Stimulated activated CD4-positive, alpha-beta T cell treated with anti-CD3 and anti-CD28 coated beads, Interleukin-12 subunit alpha, Interleukin-12 subunit beta, amount 100 ng/mL, for 24 hours (primary cell): ENCODE results near the gene PCMT1.
"Not testable (repeated sequence)": the region's sequence is repeated elsewhere in the genome, so short reads cannot be mapped to it uniquely, and the experiment has no call there.

Experiments
- DNase-seq, 2 experiments: peaks; one replicate each; pipeline ENCODE4 v3.0.0-alpha.2; 2020; ENCODE audit warnings: low read depth in 2 of 2

Gene PCMT1

GRCh38 chr6:149749594-149750135, at the start of gene PCMT1:
Gene PCMT1, plus strand, starts transcription at chr6:149749741. Its CDS starts 161 bp downstream, at chr6:149749902.
- peak; percentile 81 to 82 for DNase-seq

DNA sequence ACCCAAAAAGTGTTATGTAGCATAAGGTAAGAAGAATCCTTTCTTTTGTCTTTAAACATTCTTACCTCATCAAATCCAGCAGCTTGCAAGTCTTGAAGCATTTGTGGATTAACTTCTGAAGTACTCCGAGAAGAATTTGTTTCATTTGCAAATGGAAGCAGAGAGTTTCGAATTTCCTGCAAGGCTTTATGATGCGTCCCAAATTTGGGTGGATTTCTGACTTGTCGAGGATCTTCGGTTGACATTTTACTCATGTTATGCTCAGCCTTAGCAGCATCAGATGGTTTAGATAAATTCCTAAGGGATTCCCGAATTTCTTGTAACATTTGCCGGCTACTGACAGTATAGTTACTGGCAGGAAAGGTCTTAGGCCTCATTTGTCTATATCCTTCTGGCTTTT, 47.8 kb upstream of the PCMT1 start:
- DNase-seq: no peak

DNA sequence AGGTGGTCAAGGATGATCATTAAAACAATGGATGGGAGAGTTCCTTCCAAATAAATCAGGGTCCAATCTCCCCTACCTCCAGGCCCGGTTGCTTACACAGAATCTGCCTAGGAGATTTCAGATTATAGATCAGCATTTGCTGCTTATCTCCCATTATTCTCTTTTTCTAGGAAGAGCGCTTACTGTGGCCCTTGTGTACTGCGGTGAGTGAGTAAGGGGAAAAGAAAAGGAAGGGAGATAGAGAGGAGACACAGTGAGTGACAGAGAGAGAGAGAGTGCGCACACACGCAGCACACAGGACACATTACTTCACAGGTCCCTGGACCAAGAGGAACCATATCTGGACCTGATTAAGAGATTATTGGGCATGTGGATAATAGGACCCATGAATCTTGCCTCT, 37.8 kb upstream of the PCMT1 start:
- DNase-seq: no peak

DNA sequence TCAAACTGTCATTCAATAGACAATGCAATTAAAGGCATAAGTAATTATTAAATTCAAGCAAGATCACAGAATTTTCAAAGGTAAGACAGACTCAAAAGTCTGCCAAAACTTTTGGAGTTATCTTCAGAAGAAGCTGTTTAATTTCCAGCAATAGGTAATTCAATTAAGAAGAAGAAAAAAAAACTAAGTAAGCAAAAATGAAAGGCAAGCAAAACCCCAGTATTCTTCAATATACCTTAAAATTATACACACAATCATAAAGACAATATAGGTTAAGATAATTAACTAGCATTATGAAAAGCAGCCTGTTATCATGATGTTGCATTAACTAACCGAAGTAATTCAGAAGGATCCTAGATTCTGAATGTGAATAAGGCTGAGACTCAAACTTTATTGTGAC, 35.1 kb upstream of the PCMT1 start:
- DNase-seq: no peak

DNA sequence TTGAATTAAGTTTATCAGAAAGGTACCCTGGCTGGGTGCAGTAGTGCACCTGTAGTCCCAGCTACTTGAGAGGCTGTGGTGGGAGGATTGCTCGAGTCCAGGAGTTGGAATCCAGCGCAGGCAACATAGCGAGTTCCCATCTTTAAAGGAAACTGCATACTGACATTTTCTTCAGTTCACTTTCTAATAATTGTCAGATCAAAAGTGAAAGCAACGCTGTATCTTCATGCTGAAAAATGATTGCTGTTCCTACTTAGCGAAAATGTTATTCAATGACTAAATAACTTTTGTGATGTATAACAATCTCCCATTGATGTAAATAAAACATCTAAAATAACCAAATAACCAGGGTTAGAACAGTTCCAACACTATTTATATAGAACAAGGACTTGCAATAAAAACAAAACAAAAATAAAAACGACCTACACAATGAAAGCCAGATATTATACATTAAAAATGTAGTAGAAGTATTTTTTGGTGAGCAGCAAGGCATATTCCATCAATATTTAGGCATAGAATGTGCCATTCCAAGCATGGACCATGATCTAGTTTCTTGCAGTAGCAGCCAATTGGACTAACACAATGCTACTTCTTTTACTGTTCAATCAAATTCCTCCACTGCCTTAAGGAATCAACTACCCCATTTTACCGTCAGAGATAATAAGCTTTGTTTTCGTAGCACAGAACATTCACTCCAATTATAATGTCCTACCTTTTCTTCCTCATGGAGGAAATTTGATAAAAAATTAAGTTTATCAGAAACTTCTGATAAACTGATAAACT, 33.2 kb upstream of the PCMT1 start:
- DNase-seq: no peak

DNA sequence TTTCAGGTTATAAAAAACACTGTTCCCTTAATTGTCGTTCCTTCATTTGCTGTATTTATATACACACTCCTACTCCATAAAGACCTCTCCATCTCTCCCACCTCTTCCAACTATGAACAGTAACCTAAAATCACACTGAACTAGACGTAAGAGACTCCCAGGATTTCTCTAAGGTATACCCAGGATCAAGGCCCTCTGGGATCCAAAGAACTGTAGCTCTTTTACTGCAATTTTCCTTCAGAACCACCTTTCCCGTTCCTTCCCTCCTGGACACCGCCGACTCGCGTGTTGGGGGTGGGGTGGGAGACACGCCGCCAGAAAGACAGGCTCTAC, 32.3 kb upstream of the PCMT1 start:
- DNase-seq: no peak

GRCh38 chr6:149717588-149718458, 31.7 kb upstream of the PCMT1 start, which contains the start of gene LATS1:
Gene LATS1, minus strand, starts transcription at chr6:149718101. Its CDS starts 15,975 bp downstream, at chr6:149702126.
- DNase-seq: peak; percentile 85 to 86

DNA sequence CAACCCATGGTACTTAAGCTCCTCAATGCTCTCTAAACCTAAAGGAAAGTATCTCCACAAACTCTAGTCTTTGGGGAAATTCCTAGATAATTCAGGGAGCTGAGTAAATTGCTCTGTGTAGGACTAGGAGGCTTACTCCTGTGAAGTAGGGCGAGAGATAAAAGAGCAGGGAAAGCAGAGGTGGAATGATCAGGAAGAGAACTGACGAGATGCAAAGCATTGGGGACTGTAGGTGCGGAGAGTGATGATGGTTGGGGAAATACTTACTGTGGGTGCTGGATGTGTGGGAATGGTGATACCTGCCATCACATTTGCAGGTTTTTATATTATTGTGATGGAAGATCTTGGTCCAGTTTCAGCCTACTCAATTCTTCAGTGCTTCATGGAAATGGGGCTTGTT, 30.0 kb upstream of the PCMT1 start:
- DNase-seq: no peak

DNA sequence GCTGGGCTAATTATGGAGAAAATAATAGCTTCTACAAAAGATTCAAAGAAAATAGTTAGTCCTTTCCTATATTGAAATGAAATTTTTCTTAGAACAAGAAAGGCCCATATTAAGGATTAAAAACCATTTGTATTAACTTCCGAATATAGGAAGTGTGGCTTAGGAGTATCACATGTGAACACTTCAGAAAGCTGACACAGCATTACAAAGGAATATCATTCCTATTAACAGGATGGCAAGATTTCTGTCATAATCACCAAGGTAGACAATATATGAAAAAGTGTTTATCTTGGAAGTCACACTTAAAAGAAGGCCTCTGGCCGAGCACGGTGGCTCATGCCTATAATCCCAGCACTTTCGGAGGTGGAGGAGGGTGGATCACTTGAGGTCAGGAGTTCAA, 26.3 kb upstream of the PCMT1 start:
- no peak for DNase-seq

DNA sequence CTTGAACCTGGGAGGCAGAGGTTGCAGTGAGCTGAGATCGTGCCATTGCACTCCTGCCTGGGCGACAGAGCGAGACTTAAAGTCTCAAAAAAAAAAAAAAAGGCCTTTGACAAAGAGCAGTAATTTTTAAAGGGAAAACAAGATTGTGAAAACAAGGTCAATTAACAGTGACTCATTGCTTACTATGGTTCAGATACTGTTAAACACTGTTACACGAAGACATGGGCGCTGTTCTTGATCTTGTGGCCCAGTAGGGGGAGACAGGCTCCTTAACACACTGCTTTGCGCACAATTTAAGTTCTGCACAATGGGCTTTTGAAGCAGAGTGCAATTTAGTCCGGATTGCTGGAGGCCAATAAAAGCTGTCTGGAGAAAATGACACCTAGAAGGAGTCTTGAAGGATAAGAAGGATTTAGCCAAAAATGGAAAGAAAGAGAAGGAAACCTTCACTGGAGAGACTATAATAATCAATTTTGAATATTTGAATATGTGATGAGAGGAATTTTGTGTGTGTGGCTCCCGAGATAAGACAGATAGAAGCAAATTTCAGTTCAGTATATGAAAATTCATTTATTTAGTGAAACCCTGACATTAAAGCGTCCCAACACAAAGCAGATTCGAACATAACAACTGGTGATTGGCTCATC, 25.6 kb upstream of the PCMT1 start:
- DNase-seq: no peak

DNA sequence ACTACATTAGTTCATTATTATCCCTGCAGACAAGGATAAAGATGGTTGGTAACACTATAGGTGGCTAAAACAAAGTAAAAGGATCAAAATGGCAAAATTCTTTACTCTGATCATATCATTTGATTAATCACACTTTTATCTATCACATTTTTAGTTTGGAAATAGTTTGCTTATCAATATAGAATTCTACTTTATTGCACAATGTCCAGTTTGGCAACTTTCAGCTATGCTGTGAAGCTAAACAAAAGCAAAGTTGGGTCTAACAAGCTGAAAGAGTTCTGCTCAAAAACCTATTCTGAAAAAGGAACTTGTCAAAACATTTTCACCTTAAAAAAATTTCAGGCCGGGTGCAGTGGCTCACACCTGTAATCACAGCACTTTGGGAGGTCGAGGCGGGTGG, 23.8 kb upstream of the PCMT1 start:
- DNase-seq: no peak

DNA sequence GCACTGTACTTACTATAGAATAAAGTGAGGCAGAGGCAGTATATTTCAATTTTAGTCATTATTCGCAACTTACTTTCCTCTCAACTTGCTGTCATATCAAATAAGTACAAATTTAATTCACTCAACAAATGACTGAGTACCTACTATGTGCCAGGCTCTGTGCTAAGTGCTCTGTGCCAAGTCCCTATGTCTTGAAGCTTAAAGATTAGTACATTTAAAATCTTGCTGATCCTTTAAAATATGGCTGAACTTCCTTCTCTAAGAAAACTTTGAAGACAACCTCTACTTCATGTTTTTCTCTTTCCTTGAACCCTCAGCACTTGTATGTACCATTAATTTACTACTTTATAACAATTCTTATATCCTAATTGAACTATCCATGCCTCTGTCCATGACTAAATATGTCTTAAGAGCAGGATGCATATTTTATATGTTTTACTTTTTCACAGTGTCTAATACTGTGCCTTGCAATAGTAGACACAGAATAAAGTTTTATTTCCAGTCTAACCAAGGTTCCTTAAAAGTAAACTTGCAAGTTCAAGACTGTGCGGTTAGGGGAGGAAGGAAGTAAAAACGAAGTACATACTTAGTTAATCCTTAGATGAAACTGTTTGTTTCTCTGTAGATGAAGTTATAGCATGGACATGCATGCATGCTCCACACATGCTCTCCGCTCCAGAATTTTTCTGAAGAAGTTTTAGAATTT, 21.6 kb upstream of the PCMT1 start:
- DNase-seq: no peak

- DNase-seq: no peak
These were observed 20.9 kb upstream of the PCMT1 start for GRCh38 chr6:149728499-149729234.

GRCh38 chr6:149729824-149730223, 19.7 kb upstream of the PCMT1 start:
- no peak for DNase-seq

GRCh38 chr6:149733089-149733720, 16.3 kb upstream of the PCMT1 start:
- DNase-seq: no peak

GRCh38 chr6:149734915-149735314, 14.6 kb upstream of the PCMT1 start:
- no peak for DNase-seq

DNA sequence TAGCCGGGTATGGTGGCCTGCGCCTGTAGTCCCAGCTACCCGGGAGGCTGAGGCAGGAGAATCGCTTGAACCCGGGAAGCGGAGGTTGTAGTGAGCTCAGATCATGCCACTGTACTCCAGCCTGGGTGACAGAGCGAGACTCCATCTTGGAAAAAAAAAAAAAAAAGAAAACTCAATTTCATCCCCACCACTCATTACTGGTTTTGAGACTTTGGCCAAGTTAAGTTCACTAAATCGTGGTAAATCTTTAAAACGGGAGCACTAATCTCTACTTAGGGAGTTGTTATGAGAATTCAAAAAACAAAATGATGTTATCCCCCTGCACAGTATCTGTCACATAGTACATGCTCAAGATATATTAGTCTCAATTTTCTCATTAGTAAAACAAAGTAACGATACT, 4.3 kb upstream of the PCMT1 start:
- DNase-seq: not testable (repeated sequence)

DNA sequence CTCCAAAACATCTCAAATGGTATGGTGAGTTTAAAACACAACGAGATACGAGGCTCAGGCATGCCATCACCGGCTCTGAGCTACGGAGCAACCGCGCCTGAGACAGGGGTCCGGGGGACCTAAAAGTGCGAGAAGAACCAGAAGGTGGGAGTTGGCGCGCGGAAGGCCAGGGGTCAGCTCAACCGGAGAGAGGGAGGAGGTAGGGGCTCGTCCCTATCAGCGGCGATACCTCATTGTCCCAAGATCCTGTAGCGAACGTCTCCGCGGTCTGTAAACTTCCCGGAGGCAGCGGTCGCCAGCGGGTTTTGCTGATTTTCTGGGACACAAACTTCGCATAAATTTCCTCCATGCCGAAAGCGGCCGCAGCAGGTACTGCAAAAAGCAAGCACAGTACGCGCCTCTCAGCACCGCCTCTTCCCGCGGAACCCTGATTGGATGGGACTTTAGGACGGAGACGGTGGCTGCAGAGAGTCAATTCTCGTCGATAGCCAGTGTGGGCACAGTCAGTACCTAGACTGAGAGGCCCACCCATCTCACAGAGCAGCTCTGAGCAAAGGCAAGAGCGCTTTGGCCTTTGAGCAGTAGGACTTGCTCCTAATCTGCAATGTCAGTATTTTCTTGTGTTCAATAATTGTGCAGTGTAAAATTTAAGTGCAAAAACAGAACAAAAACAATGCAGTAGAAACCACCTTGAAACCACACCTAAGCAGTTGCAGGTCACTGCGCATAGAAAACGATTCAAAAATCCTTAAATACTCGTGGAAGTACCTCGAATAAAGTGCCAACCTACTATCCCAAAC, 3.2 kb upstream of the PCMT1 start, which contains the start of gene NUP43:
TSS of gene NUP43 (minus strand) at position 383 of the 800 bp plus-strand sequence. CDS start at position 349, 34 bp downstream.
- DNase-seq: peak; percentile 87 to 92

DNA sequence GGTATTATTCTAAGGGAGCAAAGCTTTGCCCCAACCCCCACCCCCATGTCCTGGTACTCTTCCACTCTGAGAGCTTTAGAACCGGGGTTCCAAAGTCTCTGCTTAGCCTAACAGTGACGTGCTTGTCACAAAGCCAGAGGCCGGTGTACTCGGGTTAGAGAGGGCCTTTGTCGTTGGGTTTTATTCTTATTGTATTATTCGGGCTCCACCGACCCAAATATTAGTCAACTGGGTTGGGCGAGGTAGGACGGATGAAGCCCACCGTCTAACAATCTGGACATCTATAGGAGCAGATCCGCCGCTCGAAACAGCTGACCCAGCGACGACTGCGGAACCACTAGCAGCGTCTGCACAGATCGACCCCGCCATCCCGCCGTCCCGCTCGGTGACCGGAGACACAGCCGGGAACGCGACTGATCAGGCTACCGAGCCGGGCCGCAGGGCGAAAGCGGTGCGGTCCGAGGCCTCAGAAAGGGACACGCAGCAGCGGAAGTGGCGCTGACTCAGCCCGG, 403 bp upstream of the PCMT1 start:
- not testable (repeated sequence) for DNase-seq
